NB4 (cell line): ENCODE data around the gene TWF1.

ENCODE experiments used
- POLR2A ChIP-seq: IDR thresholded peaks from 2 replicates; pipeline ENCODE4 v1.6.1; 2011; ENCODE audit warnings: mild to moderate bottlenecking; ENCODE audit not compliant: insufficient read length; ENCODE audit errors: extremely low read depth
- TF ChIP-seq, protein P1 (sequence below): IDR thresholded peaks from one replicate; pipeline ENCODE4 v1.5.1; 2012; ENCODE audit warnings: low read depth, low read length

- no peak for TF ChIP-seq POLR2A
- TF ChIP-seq, protein P1, sequence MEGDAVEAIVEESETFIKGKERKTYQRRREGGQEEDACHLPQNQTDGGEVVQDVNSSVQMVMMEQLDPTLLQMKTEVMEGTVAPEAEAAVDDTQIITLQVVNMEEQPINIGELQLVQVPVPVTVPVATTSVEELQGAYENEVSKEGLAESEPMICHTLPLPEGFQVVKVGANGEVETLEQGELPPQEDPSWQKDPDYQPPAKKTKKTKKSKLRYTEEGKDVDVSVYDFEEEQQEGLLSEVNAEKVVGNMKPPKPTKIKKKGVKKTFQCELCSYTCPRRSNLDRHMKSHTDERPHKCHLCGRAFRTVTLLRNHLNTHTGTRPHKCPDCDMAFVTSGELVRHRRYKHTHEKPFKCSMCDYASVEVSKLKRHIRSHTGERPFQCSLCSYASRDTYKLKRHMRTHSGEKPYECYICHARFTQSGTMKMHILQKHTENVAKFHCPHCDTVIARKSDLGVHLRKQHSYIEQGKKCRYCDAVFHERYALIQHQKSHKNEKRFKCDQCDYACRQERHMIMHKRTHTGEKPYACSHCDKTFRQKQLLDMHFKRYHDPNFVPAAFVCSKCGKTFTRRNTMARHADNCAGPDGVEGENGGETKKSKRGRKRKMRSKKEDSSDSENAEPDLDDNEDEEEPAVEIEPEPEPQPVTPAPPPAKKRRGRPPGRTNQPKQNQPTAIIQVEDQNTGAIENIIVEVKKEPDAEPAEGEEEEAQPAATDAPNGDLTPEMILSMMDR: no peak
Measured at GRCh38 chr12:43795716-43796280, 10.3 kb downstream of the TWF1 start.
